DOHH2 (cell line): Measurements from ENCODE around the gene CST3.

Experiments used
- CTCF ChIP-seq: fragments of 200-600 bp; sonication (generic); IDR thresholded peaks from one replicate; pipeline ENCODE4 v1.5.1; 2014; ENCODE audit warnings: antibody characterized with exemption, mild to moderate bottlenecking, low read depth, low read length; ENCODE audit not compliant: poor library complexity, severe bottlenecking
- EZH2phosphoT487 ChIP-seq: fragments of 200-600 bp; sonication (generic); IDR thresholded peaks from 2 replicates; pipeline ENCODE4 v1.6.1; 2017; ENCODE audit warnings: borderline replicate concordance, mild to moderate bottlenecking, antibody characterized with exemption, low read length, moderate library complexity, mixed read lengths

GRCh38 chr20:23604306-23604705 is 33.4 kb downstream of the CST3 start:
- TF ChIP-seq CTCF (no peak), EZH2phosphoT487 (no peak)
